Mesenchymal stem cell (in vitro differentiated cells and primary cell): ENCODE measurements around the gene LRRC47.
"Not testable (repeated sequence)": the region's sequence is repeated elsewhere in the genome, so short reads cannot be mapped to it uniquely, and the experiment has no call there.

Source experiments
- DNase-seq: peaks from one replicate; pipeline ENCODE4 v3.0.0-alpha.2; 2013
- H2AFZ ChIP-seq: one replicate; pipeline ENCODE4 v1.6.1; 2013; ENCODE audit warnings: low read depth, mild to moderate bottlenecking, control low read depth, inconsistent platforms, low read length, moderate library complexity
- H2AK5ac ChIP-seq: 2 replicates; pipeline ENCODE4 v1.6.1; 2013; ENCODE audit warnings: low read length, moderate library complexity, mild to moderate bottlenecking, inconsistent platforms; ENCODE audit not compliant: severe bottlenecking
- H2BK120ac ChIP-seq: one replicate; pipeline ENCODE4 v1.6.1; 2013; ENCODE audit warnings: low read depth, mild to moderate bottlenecking, inconsistent platforms, low read length, moderate library complexity
- H2BK12ac ChIP-seq, 2 experiments: one replicate each; pipeline ENCODE4 v1.6.1; 2013; ENCODE audit warnings: inconsistent platforms in 2 of 2, low read length in 2 of 2, mild to moderate bottlenecking in 2 of 2, moderate library complexity in 2 of 2, control low read depth in 1 of 2
- H2BK15ac ChIP-seq: one replicate; pipeline ENCODE4 v1.6.1; 2013; ENCODE audit warnings: mild to moderate bottlenecking, low read depth, inconsistent platforms; ENCODE audit not compliant: poor library complexity, severe bottlenecking
- H2BK5ac ChIP-seq: 2 replicates; pipeline ENCODE4 v1.6.1; 2013; ENCODE audit warnings: low read depth, mild to moderate bottlenecking, low read length, control low read depth, inconsistent platforms; ENCODE audit not compliant: poor library complexity, severe bottlenecking
- H3K14ac ChIP-seq, 2 experiments: one replicate each; pipeline ENCODE4 v1.6.1; 2013; ENCODE audit warnings: inconsistent platforms in 2 of 2, low read length in 2 of 2, control low read depth in 1 of 2, mild to moderate bottlenecking in 1 of 2, moderate library complexity in 1 of 2
- H3K18ac ChIP-seq, 2 experiments: one replicate each; pipeline ENCODE4 v1.6.1; 2013; ENCODE audit warnings: inconsistent platforms in 2 of 2, low read length in 2 of 2, control low read depth in 1 of 2, low read depth in 1 of 2, mild to moderate bottlenecking in 1 of 2
- H3K23ac ChIP-seq, 2 experiments: one replicate each; pipeline ENCODE4 v1.6.1; 2013; ENCODE audit warnings: inconsistent platforms in 2 of 2, low read length in 2 of 2, mild to moderate bottlenecking in 2 of 2, moderate library complexity in 2 of 2, control low read depth in 1 of 2
- H3K27ac ChIP-seq: 2 replicates; pipeline ENCODE4 v1.5.1; 2013; ENCODE audit warnings: mild to moderate bottlenecking, moderate library complexity, low read length, control low read depth, inconsistent platforms; ENCODE audit not compliant: poor library complexity, severe bottlenecking
- H3K27me3 ChIP-seq, 2 experiments: 2 replicates each; pipeline versions ENCODE4 v1.6.1 to v1.7.0; 2013; ENCODE audit warnings: low read length in 2 of 2, mild to moderate bottlenecking in 2 of 2, moderate library complexity in 2 of 2, control low read depth in 1 of 2, inconsistent platforms in 1 of 2; ENCODE audit not compliant: control insufficient read depth in 1 of 2, insufficient read depth in 1 of 2
- H3K36me3 ChIP-seq, 2 experiments: 2 replicates each; pipeline versions ENCODE4 v1.6.1 to v1.7.0; 2013; ENCODE audit warnings: low read length in 2 of 2, control low read depth in 1 of 2, inconsistent platforms in 1 of 2, low read depth in 1 of 2, mild to moderate bottlenecking in 1 of 2; ENCODE audit not compliant: insufficient read depth in 2 of 2, control insufficient read depth in 1 of 2
- H3K4ac ChIP-seq, 2 experiments: one replicate each; pipeline ENCODE4 v1.6.1; 2013; ENCODE audit warnings: inconsistent platforms in 2 of 2, low read length in 2 of 2, mild to moderate bottlenecking in 2 of 2, moderate library complexity in 2 of 2, control low read depth in 1 of 2, low read depth in 1 of 2
- H3K4me1 ChIP-seq: 2 replicates; pipeline ENCODE4 v1.6.1; 2013; ENCODE audit warnings: low read depth, low read length, control low read depth; ENCODE audit not compliant: control insufficient read depth, insufficient read depth
- H3K4me2 ChIP-seq: 2 replicates; pipeline ENCODE4 v1.6.1; 2013; ENCODE audit warnings: low read length, mild to moderate bottlenecking, inconsistent platforms; ENCODE audit not compliant: poor library complexity, severe bottlenecking
- H3K4me3 ChIP-seq, 2 experiments: 2 replicates each; pipeline versions ENCODE4 v1.5.1 to v1.7.0; 2013; ENCODE audit warnings: low read length in 2 of 2, mild to moderate bottlenecking in 2 of 2, control low read depth in 1 of 2, low read depth in 1 of 2; ENCODE audit not compliant: insufficient read depth in 1 of 2
- H3K79me1 ChIP-seq: replicated peaks from 2 replicates; pipeline ENCODE4 v1.6.1; 2013; ENCODE audit warnings: mild to moderate bottlenecking, control low read depth, low read length, inconsistent platforms; ENCODE audit not compliant: poor library complexity, severe bottlenecking
- H3K9ac ChIP-seq: 2 replicates; pipeline ENCODE4 v1.7.0; 2013; ENCODE audit warnings: mild to moderate bottlenecking, low read length, moderate library complexity
- H3K9me3 ChIP-seq: 2 replicates; pipeline ENCODE4 v1.7.0; 2013; ENCODE audit warnings: mild to moderate bottlenecking, low read length; ENCODE audit not compliant: control insufficient read depth
- H4K8ac ChIP-seq: one replicate; pipeline ENCODE4 v1.6.1; 2013; ENCODE audit warnings: inconsistent platforms, mild to moderate bottlenecking, low read length, moderate library complexity
- H4K91ac ChIP-seq: one replicate; pipeline ENCODE4 v1.6.1; 2013; ENCODE audit warnings: mild to moderate bottlenecking, low read length, inconsistent platforms
- WGBS: methylation state at CpG from one replicate; pipeline ENCODE4 v1.1.7; 2013; ENCODE audit warnings: mixed read lengths; 5-methylcytosine and 5-hydroxymethylcytosine counted together

The LRRC47 gene

GRCh38 chr1:3805038-3805437 lies 8.7 kb upstream of the LRRC47 start:
- Histone ChIP-seq H2BK5ac (no peak overlapping the region), H3K27me3 (peaks cover 23 to 25% of the 10 kb centered on the region in 2 experiments), H2AFZ (no peak overlapping the region), H3K79me1 (no peaks in the 10 kb centered on the region), H3K9me3 (no peaks in the 10 kb centered on the region), H2BK120ac (no peak overlapping the region), H3K4ac (no peak overlapping the region), H3K27ac (no peak overlapping the region), H3K36me3 (no peaks in the 10 kb centered on the region), H3K4me3 (no peak overlapping the region), H2AK5ac (no peak overlapping the region), H3K14ac (no peak overlapping the region), H3K4me1 (peaks cover 1% of the 10 kb centered on the region), H3K18ac (no peak overlapping the region), H2BK15ac (no peak overlapping the region), H4K8ac (no peak overlapping the region), H2BK12ac (no peak overlapping the region), H3K23ac (no peak overlapping the region), H3K9ac (no peak overlapping the region), H4K91ac (no peak overlapping the region), H3K4me2 (no peak overlapping the region)
- DNase-seq = no peak
- WGBS = 95% methylated on average over 11 of the region's 11 CpGs

- H3K79me1 ChIP-seq, H3K36me3 ChIP-seq, H2BK12ac ChIP-seq, H3K18ac ChIP-seq, H3K14ac ChIP-seq, H4K91ac ChIP-seq, H3K27ac ChIP-seq, H2BK5ac ChIP-seq, H3K4me2 ChIP-seq, H3K9ac ChIP-seq, H2BK120ac ChIP-seq, DNase-seq, H3K4ac ChIP-seq, H2AFZ ChIP-seq, H2BK15ac ChIP-seq, H3K4me1 ChIP-seq, H3K23ac ChIP-seq, H4K8ac ChIP-seq, H2AK5ac ChIP-seq, H3K9me3 ChIP-seq: not testable (repeated sequence)
- Histone ChIP-seq H3K27me3 (peaks cover 25 to 26% of the 10 kb centered on the region in 2 experiments), H3K4me3 (peak overlapping the region in 1 of 2 experiments; percentile 66)
- WGBS = 73% methylated on average over 7 of the region's 7 CpGs
Measured at GRCh38 chr1:3804627-3804944, 8.3 kb upstream of the LRRC47 start.

- Histone ChIP-seq H2BK15ac (no peak overlapping the region), H3K36me3 (no peaks in the 10 kb centered on the region), H3K27ac (no peak overlapping the region), H3K23ac (no peak overlapping the region), H3K18ac (no peak overlapping the region), H3K9ac (no peak overlapping the region), H3K9me3 (no peaks in the 10 kb centered on the region), H3K27me3 (peaks cover 25 to 26% of the 10 kb centered on the region in 2 experiments), H3K79me1 (no peaks in the 10 kb centered on the region), H4K8ac (no peak overlapping the region), H2AK5ac (no peak overlapping the region), H3K4me1 (peaks cover 2% of the 10 kb centered on the region), H3K14ac (no peak overlapping the region), H3K4me2 (no peak overlapping the region), H2BK120ac (no peak overlapping the region), H3K4me3 (peak overlapping the region in 1 of 2 experiments; percentile 66), H4K91ac (no peak overlapping the region), H2AFZ (no peak overlapping the region), H2BK5ac (no peak overlapping the region), H2BK12ac (no peak overlapping the region), H3K4ac (no peak overlapping the region)
- 68% methylated on average over 19 of the region's 19 CpGs for WGBS
- no peak for DNase-seq
Measured at GRCh38 chr1:3803905-3804626, 7.8 kb upstream of the LRRC47 start.

- H3K27ac ChIP-seq, H2AFZ ChIP-seq, H3K79me1 ChIP-seq, H2BK120ac ChIP-seq, H3K9ac ChIP-seq, DNase-seq, H3K23ac ChIP-seq, H3K4me3 ChIP-seq, H2BK15ac ChIP-seq, H3K4me1 ChIP-seq, H3K36me3 ChIP-seq, H3K4ac ChIP-seq, H4K91ac ChIP-seq, H4K8ac ChIP-seq, H3K18ac ChIP-seq, H3K4me2 ChIP-seq, H2BK5ac ChIP-seq, H3K9me3 ChIP-seq, H2AK5ac ChIP-seq, H3K14ac ChIP-seq: not testable (repeated sequence)
- WGBS = 76% methylated on average over 2 of the region's 3 CpGs
- H2BK12ac ChIP-seq = peak overlapping the region in 1 of 2 experiments; percentile 18
- H3K27me3 ChIP-seq = peaks cover 25 to 26% of the 10 kb centered on the region in 2 experiments
Measured at GRCh38 chr1:3800795-3801194, 4.5 kb upstream of the LRRC47 start.
